Left ventricle myocardium inferior (tissue), 1 donor: ENCODE data around the gene KIRREL3. TPM values are rescaled to one million over a fixed set of nuclear protein-coding genes. Genes with fewer than 3 reads are reported as not detected.

Experiments
- DNase-seq: peaks from one replicate; pipeline ENCODE4 v3.0.0-alpha.2; 2020
- H3K27ac ChIP-seq: fragments of 200-600 bp; replicated peaks from 2 replicates; pipeline ENCODE4 v1.8.0; 2021
- H3K27me3 ChIP-seq: fragments of 200-600 bp; 2 replicates; pipeline ENCODE4 v1.8.0; 2021; ENCODE audit warnings: low read depth
- H3K36me3 ChIP-seq: fragments of 200-600 bp; 2 replicates; pipeline ENCODE4 v1.8.0; 2021
- H3K4me1 ChIP-seq: fragments of 200-600 bp; 2 replicates; pipeline ENCODE4 v1.8.0; 2021
- H3K4me3 ChIP-seq: fragments of 200-600 bp; 2 replicates; pipeline ENCODE4 v1.8.0; 2021; ENCODE audit warnings: mild to moderate bottlenecking, moderate library complexity
- H3K9me3 ChIP-seq: fragments of 200-600 bp; replicated peaks from 2 replicates; pipeline ENCODE4 v1.8.0; 2021
- CTCF ChIP-seq: fragments of 200-600 bp; IDR thresholded peaks from 2 replicates; pipeline ENCODE4 v1.8.0; 2021; ENCODE audit warnings: antibody characterized with exemption, mild to moderate bottlenecking, borderline replicate concordance
- intact Hi-C: fragments of 100-400 bp; cut with micrococcal nuclease; formaldehyde crosslinking; loops from one replicate; pipeline ENCODE4 v1.11.0; 2022
- total RNA-seq: library from RNA; stranded (reverse); fragmentation: NEBNext Ultra II Directional; extraction: Animal tissue kit (Norgen Biotek cat#: 25700); gene quantifications from one replicate; pipeline ENCODE4 v1.2.1, GENCODE V29; 2021
- donor health status: DM: no; HTN: yes; CAD: no; lungs with severe emphysema.

Gene KIRREL3
- total RNA-seq, 1 donor from 2014 or later, result 0.74 TPM

GRCh38 chr11:127027789-127028188 is 27.2 kb upstream of the KIRREL3 start:
- DNase-seq, result no peak
- Histone ChIP-seq H3K4me1 (no peaks in the 10 kb centered on the region), H3K9me3 (no peaks in the 10 kb centered on the region), H3K27me3 (peaks cover 40% of the 10 kb centered on the region), H3K36me3 (no peaks in the 10 kb centered on the region), H3K4me3 (no peak overlapping the region), H3K27ac (no peak overlapping the region)
- no peak for TF ChIP-seq CTCF
- intact Hi-C loops, result no loop called here

- Histone ChIP-seq H3K36me3 (no peaks in the 10 kb centered on the region), H3K4me1 (no peaks in the 10 kb centered on the region), H3K27me3 (peaks cover 47% of the 10 kb centered on the region), H3K27ac (no peak overlapping the region), H3K4me3 (no peak overlapping the region), H3K9me3 (no peaks in the 10 kb centered on the region)
- no peak for TF ChIP-seq CTCF
- intact Hi-C loops, result no loop called here
- DNase-seq, result no peak
Measured at GRCh38 chr11:127027000-127027399, 26.4 kb upstream of the KIRREL3 start.

GRCh38 chr11:127023991-127024390 is 23.4 kb upstream of the KIRREL3 start:
- H3K27me3 ChIP-seq, result peaks cover 61% of the 10 kb centered on the region
- no peak for TF ChIP-seq CTCF
- H3K36me3 ChIP-seq, result no peaks in the 10 kb centered on the region
- no peak overlapping the region for H3K27ac ChIP-seq
- H3K4me3 ChIP-seq, result no peak overlapping the region
- H3K4me1 ChIP-seq, result no peaks in the 10 kb centered on the region
- intact Hi-C loops, result no loop called here
- no peaks in the 10 kb centered on the region for H3K9me3 ChIP-seq
- DNase-seq, result no peak

GRCh38 chr11:127018683-127019279 is 18.2 kb upstream of the KIRREL3 start:
- Histone ChIP-seq H3K4me1 (no peaks in the 10 kb centered on the region), H3K27me3 (peaks cover 74% of the 10 kb centered on the region), H3K27ac (no peak overlapping the region), H3K4me3 (no peak overlapping the region), H3K9me3 (no peaks in the 10 kb centered on the region), H3K36me3 (no peaks in the 10 kb centered on the region)
- intact Hi-C loops, result no loop called here
- no peak for DNase-seq
- TF ChIP-seq CTCF, result no peak

- no peaks in the 10 kb centered on the region for H3K9me3 ChIP-seq
- H3K4me1 ChIP-seq, result no peaks in the 10 kb centered on the region
- no peaks in the 10 kb centered on the region for H3K36me3 ChIP-seq
- intact Hi-C loops, result no loop called here
- peaks cover 75% of the 10 kb centered on the region for H3K27me3 ChIP-seq
- no peak overlapping the region for H3K4me3 ChIP-seq
- DNase-seq, result no peak
- H3K27ac ChIP-seq, result no peak overlapping the region
- no peak for TF ChIP-seq CTCF
Measured at GRCh38 chr11:127017482-127017881, 16.9 kb upstream of the KIRREL3 start.
